SU-DHL-6 (cell line): Measurements from ENCODE around the gene USP17L22.
"Not testable (repeated sequence)": the region's sequence is repeated elsewhere in the genome, so short reads cannot be mapped to it uniquely, and the experiment has no call there.

Experiments used
- H2AFZ ChIP-seq: fragments of 200-600 bp; sonication (generic); 2 replicates; pipeline ENCODE4 v1.6.1; 2014; ENCODE audit warnings: low read depth, mild to moderate bottlenecking, moderate library complexity, mixed read lengths, antibody characterized with exemption, low read length; ENCODE audit not compliant: severe bottlenecking
- H3F3A ChIP-seq: fragments of 200-600 bp; shearing (Covaris generic); 2 replicates; pipeline ENCODE4 v1.6.0; 2016; ENCODE audit warnings: antibody characterized with exemption, mild to moderate bottlenecking; ENCODE audit not compliant: insufficient read depth
- H3K27ac ChIP-seq: fragments of 200-600 bp; sonication (generic); 2 replicates; pipeline ENCODE4 v1.5.1; 2016; ENCODE audit warnings: low read depth, mild to moderate bottlenecking, low read length, moderate library complexity, mixed read lengths
- H3K27me3 ChIP-seq: fragments of 200-600 bp; sonication (generic), shearing (Covaris generic); 2 replicates; pipeline ENCODE4 v1.6.0; 2014; ENCODE audit warnings: mild to moderate bottlenecking, low read length
- H3K36me3 ChIP-seq: fragments of 200-600 bp; sonication (generic); 2 replicates; pipeline ENCODE4 v1.6.1; 2014; ENCODE audit warnings: mild to moderate bottlenecking, low read length, mixed read lengths
- H3K4me2 ChIP-seq: fragments of 300-600, 200-600 bp; shearing (Covaris generic), sonication (generic); 2 replicates; pipeline ENCODE4 v1.6.0; 2014; ENCODE audit warnings: low read length, low read depth, mild to moderate bottlenecking; ENCODE audit not compliant: poor library complexity, severe bottlenecking
- H3K4me3 ChIP-seq: fragments of 200-600 bp; sonication (generic); 2 replicates; pipeline ENCODE4 v1.5.1; 2014; ENCODE audit warnings: antibody characterized with exemption, low read length, mild to moderate bottlenecking, mixed read lengths; ENCODE audit not compliant: insufficient read depth, poor library complexity, severe bottlenecking
- H3K79me2 ChIP-seq: fragments of 200-600 bp; sonication (generic); 2 replicates; pipeline ENCODE4 v1.6.1; 2014; ENCODE audit warnings: mild to moderate bottlenecking, low read length, moderate library complexity; ENCODE audit not compliant: insufficient read depth
- H3K9ac ChIP-seq: fragments of 200-600 bp; sonication (generic); 2 replicates; pipeline ENCODE4 v1.7.0; 2014; ENCODE audit warnings: mild to moderate bottlenecking, low read length
- H3K9me2 ChIP-seq: fragments of 200-600 bp; sonication (generic); replicated peaks from 2 replicates; pipeline ENCODE4 v1.6.1; 2014; ENCODE audit warnings: low read length; ENCODE audit not compliant: insufficient read depth
- H3K9me3 ChIP-seq: fragments of 200-600 bp; sonication (generic); 2 replicates; pipeline ENCODE4 v1.6.1; 2014; ENCODE audit warnings: low read length, mixed read lengths; ENCODE audit not compliant: insufficient read depth
- H4K20me1 ChIP-seq: fragments of 200-600 bp; sonication (generic); 2 replicates; pipeline ENCODE4 v1.6.1; 2014; ENCODE audit warnings: low read depth, mild to moderate bottlenecking, antibody characterized with exemption, low read length, moderate library complexity, mixed read lengths

Gene USP17L22

DNA sequence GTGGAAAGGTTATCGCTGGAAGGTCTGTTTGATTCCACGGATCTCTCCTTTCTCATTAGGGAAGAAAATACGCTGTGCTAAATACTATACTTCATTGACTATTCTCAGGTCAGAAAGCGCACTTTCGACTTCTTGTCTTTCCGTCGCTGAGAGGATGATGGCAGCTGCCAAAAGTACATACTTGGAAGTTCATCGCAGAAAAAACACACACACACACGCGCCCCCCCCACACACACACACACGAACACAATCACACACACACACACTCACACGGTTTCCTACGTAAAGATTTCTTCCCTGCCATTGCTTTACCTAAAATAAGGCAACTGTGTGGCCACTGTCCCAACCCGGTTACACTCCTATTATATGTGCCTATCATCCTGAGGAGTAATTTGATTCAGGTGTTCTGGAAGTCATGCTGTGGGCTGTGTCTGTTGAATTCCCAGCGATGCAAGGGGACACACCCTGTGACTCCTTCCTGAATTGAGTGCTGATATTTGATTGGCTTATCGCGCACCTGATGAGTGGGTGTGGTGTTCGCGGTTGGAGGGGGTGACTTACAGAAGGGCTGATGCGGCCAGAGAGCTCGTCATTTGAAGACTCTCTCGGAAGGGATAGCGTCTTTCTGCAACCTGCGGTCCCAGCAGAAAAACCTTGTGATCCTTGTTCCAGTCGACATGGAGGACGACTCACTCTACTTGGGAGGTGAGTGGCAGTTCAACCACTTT lies 19.3 kb upstream of the USP17L22 start, which contains the start of gene USP17L18:
Gene USP17L18, plus strand, starts transcription at position 678 of the 728 bp plus-strand sequence. Its CDS starts 0 bp downstream, at position 678.
- not testable (repeated sequence) for H3K27ac ChIP-seq, H4K20me1 ChIP-seq, H2AFZ ChIP-seq, H3K4me3 ChIP-seq, H3F3A ChIP-seq, H3K9ac ChIP-seq, H3K9me2 ChIP-seq, H3K36me3 ChIP-seq, H3K9me3 ChIP-seq, H3K79me2 ChIP-seq, H3K27me3 ChIP-seq, H3K4me2 ChIP-seq

DNA sequence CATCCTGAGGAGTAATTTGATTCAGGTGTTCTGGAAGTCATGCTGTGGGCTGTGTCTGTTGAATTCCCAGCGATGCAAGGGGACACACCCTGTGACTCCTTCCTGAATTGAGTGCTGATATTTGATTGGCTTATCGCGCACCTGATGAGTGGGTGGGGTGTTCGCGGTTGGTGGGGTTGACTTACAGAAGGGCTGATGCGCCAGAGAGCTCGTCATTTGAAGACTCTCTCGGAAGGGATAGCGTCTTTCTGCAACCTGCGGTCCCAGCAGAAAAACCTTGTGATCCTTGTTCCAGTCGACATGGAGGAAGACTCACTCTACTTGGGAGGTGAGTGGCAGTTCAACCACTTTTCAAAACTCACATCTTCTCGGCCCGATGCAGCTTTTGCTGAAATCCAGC lies 14.3 kb upstream of the USP17L22 start, which contains the start of gene USP17L19:
Gene USP17L19, plus strand, starts transcription at position 301 of the 400 bp plus-strand sequence. Its CDS starts 0 bp downstream, at position 301.
- H4K20me1 ChIP-seq, H3K9me2 ChIP-seq, H2AFZ ChIP-seq, H3K4me2 ChIP-seq, H3K27me3 ChIP-seq, H3K9me3 ChIP-seq, H3K36me3 ChIP-seq, H3K9ac ChIP-seq, H3K4me3 ChIP-seq, H3K27ac ChIP-seq, H3K79me2 ChIP-seq, H3F3A ChIP-seq: not testable (repeated sequence)

DNA sequence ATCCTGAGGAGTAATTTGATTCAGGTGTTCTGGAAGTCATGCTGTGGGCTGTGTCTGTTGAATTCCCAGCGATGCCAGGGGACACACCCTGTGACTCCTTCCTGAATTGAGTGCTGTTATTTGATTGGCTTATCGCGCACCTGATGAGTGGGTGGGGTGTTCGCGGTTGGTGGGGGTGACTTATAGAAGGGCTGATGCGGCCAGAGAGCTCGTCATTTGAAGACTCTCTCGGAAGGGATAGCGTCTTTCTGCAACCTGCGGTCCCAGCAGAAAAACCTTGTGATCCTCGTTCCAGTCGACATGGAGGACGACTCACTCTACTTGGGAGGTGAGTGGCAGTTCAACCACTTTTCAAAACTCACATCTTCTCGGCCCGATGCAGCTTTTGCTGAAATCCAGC lies 9.6 kb upstream of the USP17L22 start, which contains the start of gene USP17L20:
Gene USP17L20, plus strand, starts transcription at position 301 of the 400 bp plus-strand sequence. Its CDS starts 0 bp downstream, at position 301.
- H3F3A ChIP-seq, H3K4me2 ChIP-seq, H3K27ac ChIP-seq, H3K79me2 ChIP-seq, H3K4me3 ChIP-seq, H2AFZ ChIP-seq, H4K20me1 ChIP-seq, H3K9ac ChIP-seq, H3K27me3 ChIP-seq, H3K9me3 ChIP-seq, H3K36me3 ChIP-seq, H3K9me2 ChIP-seq: not testable (repeated sequence)

DNA sequence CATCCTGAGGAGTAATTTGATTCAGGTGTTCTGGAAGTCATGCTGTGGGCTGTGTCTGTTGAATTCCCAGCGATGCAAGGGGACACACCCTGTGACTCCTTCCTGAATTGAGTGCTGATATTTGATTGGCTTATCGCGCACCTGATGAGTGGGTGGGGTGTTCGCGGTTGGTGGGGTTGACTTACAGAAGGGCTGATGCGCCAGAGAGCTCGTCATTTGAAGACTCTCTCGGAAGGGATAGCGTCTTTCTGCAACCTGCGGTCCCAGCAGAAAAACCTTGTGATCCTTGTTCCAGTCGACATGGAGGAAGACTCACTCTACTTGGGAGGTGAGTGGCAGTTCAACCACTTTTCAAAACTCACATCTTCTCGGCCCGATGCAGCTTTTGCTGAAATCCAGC lies 4.8 kb upstream of the USP17L22 start, which contains the start of gene USP17L21:
Gene USP17L21, plus strand, starts transcription at position 301 of the 400 bp plus-strand sequence. Its CDS starts 0 bp downstream, at position 301.
- not testable (repeated sequence) for H3K79me2 ChIP-seq, H2AFZ ChIP-seq, H3K36me3 ChIP-seq, H3K27ac ChIP-seq, H3K27me3 ChIP-seq, H3K9me3 ChIP-seq, H3K4me2 ChIP-seq, H3K9me2 ChIP-seq, H3K9ac ChIP-seq, H4K20me1 ChIP-seq, H3F3A ChIP-seq, H3K4me3 ChIP-seq

DNA sequence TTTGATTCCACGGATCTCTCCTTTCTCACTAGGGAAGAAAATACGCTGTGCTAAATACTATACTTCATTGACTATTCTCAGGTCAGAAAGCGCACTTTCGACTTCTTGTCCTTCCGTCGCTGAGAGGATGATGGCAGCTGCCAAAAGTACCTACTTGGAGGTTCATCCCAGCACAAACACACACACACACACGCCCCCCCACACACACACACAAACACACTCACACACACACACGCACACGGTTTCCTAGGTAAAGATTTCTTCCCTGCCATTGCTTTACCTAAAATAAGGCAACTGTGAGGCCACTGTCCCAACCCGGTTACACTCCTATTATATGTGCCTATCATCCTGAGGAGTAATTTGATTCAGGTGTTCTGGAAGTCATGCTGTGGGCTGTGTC lies 4.3 kb downstream of the USP17L22 start:
- H3K27ac ChIP-seq, H3F3A ChIP-seq, H3K79me2 ChIP-seq, H3K36me3 ChIP-seq, H3K9me2 ChIP-seq, H3K27me3 ChIP-seq, H2AFZ ChIP-seq, H3K4me2 ChIP-seq, H3K9me3 ChIP-seq, H4K20me1 ChIP-seq, H3K4me3 ChIP-seq, H3K9ac ChIP-seq: not testable (repeated sequence)
